KOPT-K1 (cell line): ENCODE results near the gene TP63.

Experiments
- H3K27ac ChIP-seq: fragments of 200-600 bp; sonication (generic); 2 replicates; pipeline ENCODE4 v1.5.1; 2016; ENCODE audit warnings: antibody characterized with exemption, mild to moderate bottlenecking, low read depth, low read length; ENCODE audit not compliant: poor library complexity, severe bottlenecking
- H3K36me3 ChIP-seq: fragments of 200-600 bp; sonication (generic); 2 replicates; pipeline ENCODE4 v1.5.1; 2017; ENCODE audit warnings: antibody characterized with exemption, mild to moderate bottlenecking, low read length, moderate library complexity; ENCODE audit not compliant: insufficient read depth
- H3K9me3 ChIP-seq: fragments of 200-600 bp; sonication (generic); 2 replicates; pipeline ENCODE4 v1.5.1; 2017; ENCODE audit warnings: antibody characterized with exemption, low read length, mild to moderate bottlenecking; ENCODE audit not compliant: insufficient read depth, poor library complexity, severe bottlenecking

TP63 gene

GRCh38 chr3:189927975-189928895 lies 297.0 kb downstream of the TP63 start:
- H3K27ac ChIP-seq, result no peak overlapping the region

GRCh38 chr3:189936201-189936945 lies 305.2 kb downstream of the TP63 start:
- no peaks in the 10 kb centered on the region for H3K36me3 ChIP-seq
- no peaks in the 10 kb centered on the region for H3K9me3 ChIP-seq
- no peak overlapping the region for H3K27ac ChIP-seq

More at GRCh38 chr3:189927975-189928895, 297.0 kb downstream of the TP63 start:
- H3K9me3 ChIP-seq, result no peaks in the 10 kb centered on the region
- no peaks in the 10 kb centered on the region for H3K36me3 ChIP-seq

- Histone ChIP-seq H3K36me3 (no peaks in the 10 kb centered on the region), H3K9me3 (no peaks in the 10 kb centered on the region), H3K27ac (no peak overlapping the region)
Observed at GRCh38 chr3:189937302-189938127, 306.3 kb downstream of the TP63 start.

DNA sequence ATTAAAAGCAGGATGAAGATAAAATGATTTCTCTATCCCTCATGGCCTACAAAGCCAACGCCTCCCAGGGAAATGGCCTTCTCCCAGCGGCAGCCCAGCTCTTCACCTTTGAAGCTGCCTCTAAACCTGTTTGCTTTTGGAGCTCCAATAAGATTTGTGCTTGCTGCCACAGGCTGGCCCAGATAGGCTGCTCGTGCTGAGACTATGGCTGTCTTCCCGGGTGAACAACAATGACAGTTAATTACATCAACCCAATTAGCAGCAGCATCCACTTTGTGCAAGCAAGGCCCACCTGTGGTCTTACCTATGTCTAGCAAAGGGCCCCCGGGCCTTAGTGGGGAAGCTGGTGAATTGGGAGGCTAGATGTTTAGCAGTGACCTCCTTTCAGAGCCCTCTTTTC lies 309.9 kb downstream of the TP63 start:
- H3K36me3 ChIP-seq, result no peaks in the 10 kb centered on the region
- no peaks in the 10 kb centered on the region for H3K9me3 ChIP-seq
- H3K27ac ChIP-seq, result no peak overlapping the region

GRCh38 chr3:189941679-189942078 lies 310.5 kb downstream of the TP63 start:
- H3K36me3 ChIP-seq, result no peaks in the 10 kb centered on the region
- H3K27ac ChIP-seq, result no peak overlapping the region
- H3K9me3 ChIP-seq, result no peaks in the 10 kb centered on the region

DNA sequence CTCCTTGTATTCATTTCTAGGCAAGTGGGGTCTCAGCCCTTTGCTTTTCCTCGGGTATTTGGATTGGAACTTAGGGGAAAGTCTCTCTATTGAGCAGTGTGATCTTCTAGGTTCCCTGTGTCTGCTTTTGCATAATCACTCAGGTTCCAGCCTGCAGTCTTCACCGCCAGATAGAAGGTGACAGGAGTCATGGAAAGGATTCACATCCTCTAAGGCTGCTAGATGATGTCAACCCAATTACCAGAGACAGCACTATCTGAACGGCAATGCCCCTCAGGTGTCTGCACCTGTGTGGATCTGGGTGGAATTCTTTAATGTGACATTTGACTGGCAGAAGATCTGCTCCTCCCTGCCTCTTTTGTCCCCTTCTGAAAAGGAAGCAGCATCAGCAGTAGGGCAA lies 311.8 kb downstream of the TP63 start:
- Histone ChIP-seq H3K36me3 (no peaks in the 10 kb centered on the region), H3K27ac (no peak overlapping the region), H3K9me3 (no peaks in the 10 kb centered on the region)

GRCh38 chr3:189944285-189945145 lies 313.3 kb downstream of the TP63 start:
- no peak overlapping the region for H3K27ac ChIP-seq

GRCh38 chr3:189945935-189946709 lies 314.9 kb downstream of the TP63 start:
- no peaks in the 10 kb centered on the region for H3K36me3 ChIP-seq
- H3K9me3 ChIP-seq, result no peaks in the 10 kb centered on the region
- H3K27ac ChIP-seq, result no peak overlapping the region

More at GRCh38 chr3:189944285-189945145, 313.3 kb downstream of the TP63 start:
- Histone ChIP-seq H3K36me3 (no peaks in the 10 kb centered on the region), H3K9me3 (no peaks in the 10 kb centered on the region)
